WERI-Rb-1 (cell line): ENCODE measurements around the gene PRR16.
"Not testable (repeated sequence)": the region's sequence is repeated elsewhere in the genome, so short reads cannot be mapped to it uniquely, and the experiment has no call there.

Source experiments
- DNase-seq: peaks from one replicate; pipeline ENCODE4 v3.0.0-alpha.2; 2020
- H3K27ac ChIP-seq: fragments of 250-450 bp; sonication (Bioruptor Pico); 2 replicates; pipeline ENCODE4 v1.5.1; 2020; ENCODE audit warnings: mild to moderate bottlenecking, moderate library complexity
- H3K27me3 ChIP-seq: fragments of 250-450 bp; sonication (Bioruptor Pico); 2 replicates; pipeline ENCODE4 v1.5.1; 2021; ENCODE audit warnings: mild to moderate bottlenecking, low read depth, moderate library complexity; ENCODE audit not compliant: insufficient read depth, severe bottlenecking
- H3K36me3 ChIP-seq: fragments of 250-450 bp; sonication (Bioruptor Pico); 2 replicates; pipeline ENCODE4 v1.5.1; 2020; ENCODE audit warnings: mild to moderate bottlenecking, moderate library complexity
- H3K4me3 ChIP-seq: 2 replicates; pipeline ENCODE4 v1.5.1; 2011; ENCODE audit warnings: low read depth, mild to moderate bottlenecking, control low read depth, low read length
- H3K9me3 ChIP-seq: fragments of 250-450 bp; sonication (Bioruptor Pico); 2 replicates; pipeline ENCODE4 v1.5.1; 2021; ENCODE audit warnings: mild to moderate bottlenecking, moderate library complexity; ENCODE audit not compliant: severe bottlenecking
- TF ChIP-seq, protein P1 (sequence below): IDR thresholded peaks from 2 replicates; pipeline ENCODE4 v1.5.1; 2011; ENCODE audit warnings: low read depth, mild to moderate bottlenecking, control low read depth, inconsistent platforms, low read length

Gene PRR16

DNA sequence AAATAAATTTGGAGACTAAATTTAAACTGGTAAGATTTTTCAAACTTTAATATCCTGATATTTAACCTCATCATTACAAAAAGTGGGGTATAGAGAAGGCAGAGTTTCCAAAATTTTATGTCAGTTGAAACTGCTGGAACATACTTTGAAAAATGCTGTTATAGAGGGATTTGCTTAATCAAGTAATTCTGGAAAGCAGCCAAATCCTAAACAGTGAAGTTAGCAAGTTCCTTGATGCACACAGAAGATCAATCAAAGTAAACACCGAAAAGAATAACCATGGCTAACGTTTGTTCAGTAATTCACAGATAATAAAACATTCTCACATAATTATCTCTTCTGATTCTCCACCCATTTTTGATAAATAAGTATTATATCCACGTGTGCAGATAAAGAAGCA is 8.1 kb upstream of the PRR16 start:
- TF ChIP-seq, protein P1, sequence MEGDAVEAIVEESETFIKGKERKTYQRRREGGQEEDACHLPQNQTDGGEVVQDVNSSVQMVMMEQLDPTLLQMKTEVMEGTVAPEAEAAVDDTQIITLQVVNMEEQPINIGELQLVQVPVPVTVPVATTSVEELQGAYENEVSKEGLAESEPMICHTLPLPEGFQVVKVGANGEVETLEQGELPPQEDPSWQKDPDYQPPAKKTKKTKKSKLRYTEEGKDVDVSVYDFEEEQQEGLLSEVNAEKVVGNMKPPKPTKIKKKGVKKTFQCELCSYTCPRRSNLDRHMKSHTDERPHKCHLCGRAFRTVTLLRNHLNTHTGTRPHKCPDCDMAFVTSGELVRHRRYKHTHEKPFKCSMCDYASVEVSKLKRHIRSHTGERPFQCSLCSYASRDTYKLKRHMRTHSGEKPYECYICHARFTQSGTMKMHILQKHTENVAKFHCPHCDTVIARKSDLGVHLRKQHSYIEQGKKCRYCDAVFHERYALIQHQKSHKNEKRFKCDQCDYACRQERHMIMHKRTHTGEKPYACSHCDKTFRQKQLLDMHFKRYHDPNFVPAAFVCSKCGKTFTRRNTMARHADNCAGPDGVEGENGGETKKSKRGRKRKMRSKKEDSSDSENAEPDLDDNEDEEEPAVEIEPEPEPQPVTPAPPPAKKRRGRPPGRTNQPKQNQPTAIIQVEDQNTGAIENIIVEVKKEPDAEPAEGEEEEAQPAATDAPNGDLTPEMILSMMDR: no peak

DNA sequence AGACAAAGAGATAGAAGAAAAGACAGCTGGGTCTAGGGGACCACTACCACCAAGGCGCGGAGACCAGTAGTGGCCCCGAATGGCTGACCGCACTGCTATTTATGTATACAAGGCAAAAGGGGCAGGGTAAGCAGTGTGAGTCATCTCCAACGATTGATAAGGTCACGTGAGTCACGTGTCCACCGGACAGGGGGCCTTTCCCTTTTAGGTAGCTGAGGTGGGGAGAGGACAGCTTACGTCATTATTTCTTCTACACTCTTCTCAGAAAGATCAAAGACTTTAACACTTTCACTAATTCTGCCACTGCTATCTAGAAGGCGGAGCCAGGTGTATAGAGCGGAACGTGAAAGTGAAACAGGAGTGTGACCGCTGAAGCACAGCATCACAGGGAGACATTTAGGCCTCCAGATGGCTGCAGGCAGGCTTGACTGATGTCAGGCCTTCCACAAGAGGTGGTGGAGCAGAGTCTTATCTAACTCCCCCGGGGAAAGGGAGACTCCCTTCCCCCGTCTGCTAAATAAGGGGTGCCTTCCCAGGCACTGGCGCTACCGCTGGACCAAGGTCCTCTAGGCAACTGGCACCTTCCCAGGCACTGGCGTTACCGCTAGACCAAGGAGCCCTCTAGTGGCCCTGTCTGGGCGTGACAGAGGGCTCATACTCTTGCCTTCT is 6.1 kb upstream of the PRR16 start:
- H3K27ac ChIP-seq: no peak overlapping the region
- TF ChIP-seq, protein P1: peak; percentile 73
- no peaks in the 10 kb centered on the region for H3K9me3 ChIP-seq
- H3K36me3 ChIP-seq: no peaks in the 10 kb centered on the region
- peak; percentile 76 for DNase-seq
- H3K4me3 ChIP-seq: peak overlapping the region; percentile 15
- H3K27me3 ChIP-seq: no peaks in the 10 kb centered on the region

More for the DNA sequence above, 8.1 kb upstream of the PRR16 start:
- H3K9me3 ChIP-seq: no peaks in the 10 kb centered on the region
- H3K4me3 ChIP-seq: no peak overlapping the region
- H3K36me3 ChIP-seq: no peaks in the 10 kb centered on the region
- H3K27me3 ChIP-seq: no peaks in the 10 kb centered on the region
- no peak for DNase-seq
- no peak overlapping the region for H3K27ac ChIP-seq

DNA sequence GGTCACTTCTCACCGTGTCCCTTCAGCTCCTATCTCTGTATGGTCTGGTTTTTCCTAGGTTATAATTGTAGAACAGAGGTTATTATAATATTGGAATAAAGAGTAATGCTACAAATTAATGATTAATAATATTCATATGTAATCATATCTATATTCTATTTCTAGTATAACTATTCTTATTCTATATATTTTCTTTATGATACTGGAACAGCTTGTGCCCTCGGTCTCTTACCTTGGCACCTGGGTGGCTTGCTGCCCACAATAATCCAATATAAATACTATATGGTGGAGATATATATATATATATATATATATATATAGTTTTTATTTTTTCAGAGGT is 5.6 kb upstream of the PRR16 start:
- not testable (repeated sequence) for H3K9me3 ChIP-seq, H3K27me3 ChIP-seq, DNase-seq, H3K36me3 ChIP-seq, H3K4me3 ChIP-seq, H3K27ac ChIP-seq

DNA sequence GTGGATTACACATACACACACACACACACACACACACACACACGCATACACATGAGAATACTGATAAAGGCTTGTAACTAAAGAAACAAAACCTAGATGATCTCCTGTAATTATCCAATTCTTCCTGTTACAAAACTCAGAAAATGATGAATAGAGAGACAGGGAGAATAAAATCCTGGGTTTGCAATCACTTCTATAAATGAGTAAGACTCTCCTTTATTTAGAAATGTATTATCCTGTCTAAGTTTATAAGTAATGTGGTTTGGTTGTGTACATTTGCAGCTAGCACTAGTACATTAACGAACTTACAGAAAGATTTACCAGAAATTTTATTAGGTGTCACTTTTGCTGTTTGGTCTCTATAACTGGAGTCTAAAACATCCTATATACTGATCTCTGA is 2.8 kb upstream of the PRR16 start:
- no peaks in the 10 kb centered on the region for H3K9me3 ChIP-seq
- no peak overlapping the region for H3K27ac ChIP-seq
- no peaks in the 10 kb centered on the region for H3K36me3 ChIP-seq

DNA sequence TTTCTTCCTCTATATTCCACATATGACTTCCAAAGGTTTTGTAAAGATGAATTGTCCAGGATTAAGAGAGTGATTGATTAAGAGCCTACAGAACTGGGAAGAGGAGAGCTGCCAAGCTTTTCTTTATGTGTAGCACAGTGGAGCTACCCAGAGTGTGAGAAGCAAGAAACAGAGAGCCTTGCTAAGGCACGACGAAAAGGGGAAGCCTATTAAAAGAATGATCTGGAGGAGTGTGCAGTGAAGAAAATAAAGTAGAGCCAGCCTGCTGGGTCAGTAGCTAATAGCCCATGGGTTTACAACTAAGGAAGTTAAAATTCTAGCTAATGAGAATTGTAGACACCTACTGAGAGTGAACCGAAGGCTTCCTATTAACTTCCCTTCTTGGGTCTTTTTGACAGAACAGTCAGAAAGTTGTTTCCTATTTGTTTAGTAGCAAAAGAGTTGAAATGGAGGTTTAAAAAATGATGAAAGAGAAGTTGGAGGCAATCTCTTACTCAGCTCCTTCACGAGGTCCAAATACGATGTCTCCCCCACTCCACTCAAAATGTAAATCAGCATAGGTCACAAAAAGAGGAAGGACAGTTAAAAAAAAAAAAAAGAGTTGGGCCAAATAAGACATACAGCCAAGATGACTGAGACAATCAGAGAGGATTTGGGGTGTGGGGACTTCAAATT is 957 bp upstream of the PRR16 start:
- Histone ChIP-seq H3K27ac (peak overlapping the region; percentile 13; the same call in 1 of the 2 replicates), H3K36me3 (no peaks in the 10 kb centered on the region), H3K9me3 (no peaks in the 10 kb centered on the region), H3K27me3 (no peaks in the 10 kb centered on the region), H3K4me3 (peak overlapping the region; percentile 40)
- peak; percentile 32 for DNase-seq
- TF ChIP-seq, protein P1: no peak

More for the DNA sequence above, 2.8 kb upstream of the PRR16 start:
- TF ChIP-seq, protein P1: no peak
- no peaks in the 10 kb centered on the region for H3K27me3 ChIP-seq
- no peak overlapping the region for H3K4me3 ChIP-seq
- no peak for DNase-seq

DNA sequence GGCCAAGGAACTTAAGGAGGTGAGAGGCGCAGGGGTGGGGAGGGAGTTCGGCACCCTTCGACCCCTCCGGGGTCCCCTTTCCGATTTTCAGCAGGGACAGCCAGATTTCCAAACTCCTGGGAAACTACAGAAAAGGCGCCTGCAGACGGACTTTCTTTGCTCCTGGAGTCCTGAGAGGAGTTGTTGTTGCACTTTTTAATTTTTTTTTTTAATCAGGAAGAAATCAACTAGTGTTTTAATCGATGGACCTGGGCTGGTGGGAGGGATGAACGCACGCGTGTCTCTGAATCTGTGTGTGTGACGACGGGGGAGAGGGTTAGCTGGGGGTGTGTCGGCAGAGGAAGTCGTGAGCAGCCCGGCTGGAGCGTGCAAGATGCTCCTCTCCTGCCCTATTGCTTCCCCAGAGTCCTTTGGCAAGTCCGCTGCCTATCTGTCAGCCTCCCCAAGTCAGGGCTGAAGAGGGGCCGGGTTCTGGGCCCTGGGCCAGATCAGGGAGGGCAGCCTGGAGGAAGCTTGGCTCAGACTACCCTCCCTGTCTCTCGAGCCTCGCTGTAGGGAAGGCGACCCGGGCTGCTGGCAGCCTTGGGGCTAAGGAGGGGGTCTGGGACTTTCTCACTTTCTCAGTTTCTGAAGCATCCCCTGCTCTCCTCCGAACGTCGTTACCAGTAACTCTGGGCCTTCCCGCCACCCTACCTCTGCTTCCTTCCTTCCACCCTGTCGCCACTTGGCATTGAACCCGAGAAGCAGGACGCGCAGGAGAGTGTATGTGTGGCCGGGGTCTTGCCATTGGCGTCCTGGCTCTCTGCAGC is 731 bp downstream of the PRR16 start:
- TF ChIP-seq, protein P1: no peak
- no peaks in the 10 kb centered on the region for H3K27me3 ChIP-seq
- no peaks in the 10 kb centered on the region for H3K36me3 ChIP-seq
- DNase-seq: peak; percentile 29
- H3K9me3 ChIP-seq: no peaks in the 10 kb centered on the region
- H3K27ac ChIP-seq: peak overlapping the region; percentile 32; the same call in 1 of the 2 replicates
- peak overlapping the region; percentile 88 for H3K4me3 ChIP-seq
